SK-N-SH (cell line): Measurements from ENCODE around the gene NDUFAF5. TPM values are rescaled to one million over a fixed set of nuclear protein-coding genes. Genes with fewer than 3 reads are reported as not detected.

Experiments
- CTCF ChIA-PET: fragments of 300-600, 350-600 bp; formaldehyde crosslinking; extraction: SDS; loops from one replicate; lab custom pipeline; 2021; lab: Yijun Ruan, JAX
- POLR2A ChIA-PET: fragments of 350-600 bp; sonication (Branson Sonifier 250); formaldehyde crosslinking; extraction: SDS; loops from one replicate; lab custom pipeline; 2020; ENCODE audit warnings: antibody characterized with exemption, inconsistent platforms; lab: Yijun Ruan, JAX
- DNase-seq: peaks from one replicate; pipeline ENCODE4 v3.0.0; 2012
- H2AFZ ChIP-seq: fragments of 200-600 bp; sonication (generic); 2 replicates; pipeline ENCODE4 v1.8.1; 2016; ENCODE audit warnings: antibody characterized with exemption, mild to moderate bottlenecking, low read depth
- H3F3A ChIP-seq: fragments of 200-600 bp; sonication (generic); replicated peaks from 2 replicates; pipeline ENCODE3; 2016; ENCODE audit warnings: antibody characterized with exemption, mild to moderate bottlenecking; ENCODE audit not compliant: insufficient read depth
- H3K27ac ChIP-seq, 2 experiments: fragments of 200-500 bp in 1 of 2; fragments of 200-600 bp in 1 of 2; sonication (Bioruptor generic) in 1 of 2; sonication (generic), shearing (Covaris generic) in 1 of 2; 2 replicates each; pipeline versions ENCODE4 v1.5.1 to v1.6.1; 2014 to 2016; ENCODE audit warnings: low read depth in 2 of 2, inconsistent platforms in 1 of 2, low read length in 1 of 2, mild to moderate bottlenecking in 1 of 2, mixed read lengths in 1 of 2
- H3K27me3 ChIP-seq: fragments of 200-600 bp; sonication (generic), shearing (Covaris generic); 2 replicates; pipeline ENCODE4 v1.6.1; 2016; ENCODE audit warnings: mixed run types; ENCODE audit not compliant: insufficient read depth
- H3K36me3 ChIP-seq, 2 experiments: fragments of 200-500 bp in 1 of 2; fragments of 200-600 bp in 1 of 2; sonication (Bioruptor generic) in 1 of 2; sonication (generic) in 1 of 2; replicated peaks in 1 of 2; 2 replicates each; pipeline versions ENCODE3 to v1.5.1; 2014 to 2016; ENCODE audit warnings: low read length in 1 of 2, mild to moderate bottlenecking in 1 of 2; ENCODE audit not compliant: insufficient read depth in 2 of 2, control insufficient read depth in 1 of 2
- H3K4me1 ChIP-seq, 2 experiments: fragments of 200-500 bp in 1 of 2; fragments of 200-600 bp in 1 of 2; sonication (Bioruptor generic) in 1 of 2; sonication (generic), shearing (Covaris generic) in 1 of 2; 2 replicates each; pipeline versions ENCODE4 v1.5.1 to v1.6.1; 2014 to 2016; ENCODE audit warnings: low read depth in 1 of 2, low read length in 1 of 2, mixed run types in 1 of 2; ENCODE audit not compliant: insufficient read depth in 2 of 2, control insufficient read depth in 1 of 2
- H3K4me2 ChIP-seq: fragments of 200-600 bp; sonication (generic), shearing (Covaris generic); 2 replicates; pipeline ENCODE4 v1.6.1; 2017; ENCODE audit warnings: mixed run types
- H3K4me3 ChIP-seq, 2 experiments: fragments of 200-500 bp in 1 of 2; fragments of 200-600 bp in 1 of 2; sonication (Bioruptor generic) in 1 of 2; sonication (generic), shearing (Covaris generic) in 1 of 2; 2 replicates each; pipeline versions ENCODE4 v1.5.1 to v1.8.1; 2014 to 2016; ENCODE audit warnings: low read depth in 2 of 2, inconsistent platforms in 1 of 2, low read length in 1 of 2, mild to moderate bottlenecking in 1 of 2, mixed read lengths in 1 of 2, moderate library complexity in 1 of 2
- H3K79me2 ChIP-seq: fragments of 200-600 bp; sonication (generic); 2 replicates; pipeline ENCODE4 v1.8.1; 2017; ENCODE audit warnings: mild to moderate bottlenecking; ENCODE audit not compliant: insufficient read depth
- H3K9ac ChIP-seq: fragments of 200-600 bp; sonication (generic); 2 replicates; pipeline ENCODE4 v1.6.1; 2017; ENCODE audit warnings: mixed run types
- H3K9me2 ChIP-seq: fragments of 200-600 bp; sonication (generic); 2 replicates; pipeline ENCODE4 v1.6.1; 2017; ENCODE audit warnings: mixed run types
- H3K9me3 ChIP-seq: fragments of 200-600 bp; sonication (generic); 2 replicates; pipeline ENCODE4 v1.6.1; 2017; ENCODE audit warnings: mixed run types, mild to moderate bottlenecking, moderate library complexity
- H4K20me1 ChIP-seq: fragments of 200-600 bp; sonication (generic); 2 replicates; pipeline ENCODE4 v1.6.1; 2017; ENCODE audit warnings: mild to moderate bottlenecking, mixed run types; ENCODE audit not compliant: insufficient read depth
- ELF1 ChIP-seq: IDR thresholded peaks from 2 replicates; pipeline ENCODE4 v1.4.0; 2012
- FOXJ3 ChIP-seq: sonication (generic); formaldehyde crosslinking; IDR thresholded peaks from 2 replicates; pipeline ENCODE4 v1.5.1; 2020; ENCODE audit warnings: mild to moderate bottlenecking, missing genetic modification reagents
- IRF3 ChIP-seq: fragments of 150-350 bp; IDR thresholded peaks from 2 replicates; pipeline ENCODE4 v1.6.1; 2016; ENCODE audit warnings: mild to moderate bottlenecking, low read depth, low read length
- POLR2AphosphoS5 ChIP-seq: IDR thresholded peaks from 2 replicates; pipeline ENCODE4 v1.6.1; 2012; ENCODE audit warnings: low read depth, low read length
- TAF1 ChIP-seq: IDR thresholded peaks from 2 replicates; pipeline ENCODE4 v1.6.1; 2012; ENCODE audit warnings: low read depth, mild to moderate bottlenecking, low read length, moderate library complexity, borderline replicate concordance
- YY1 ChIP-seq: IDR thresholded peaks from 2 replicates; pipeline ENCODE4 v1.4.0; 2012; ENCODE audit warnings: low read depth, mild to moderate bottlenecking
- WGBS: methylation state at CpG from one replicate; pipeline ENCODE4 v1.1.6; 2017; ENCODE audit warnings: low lambda C conversion rate; 5-methylcytosine and 5-hydroxymethylcytosine counted together
- polyA plus RNA-seq, 3 experiments: library from polyadenylated mRNA; depleted of rRNA; stranded (reverse); fragments of >200 nt; gene quantifications; 2 replicates each; pipeline ENCODE4 v1.2.3, GENCODE V29; 2012
- TF ChIP-seq, protein P1 (sequence below): fragments of 200-600 bp; sonication (generic); IDR thresholded peaks from 2 replicates; pipeline ENCODE4 v1.6.1; 2017; ENCODE audit warnings: antibody characterized with exemption, mild to moderate bottlenecking, moderate library complexity
- TF ChIP-seq, protein P2 (sequence below): fragments of 150-350 bp; IDR thresholded peaks from 2 replicates; pipeline ENCODE4 v1.6.1; 2017; ENCODE audit warnings: antibody characterized with exemption, low read length, low read depth, borderline replicate concordance

Gene NDUFAF5
- polyA plus RNA-seq, 1 of the 3 experiments (the other 2 are of a cell fraction) = 8.0 TPM

DNA sequence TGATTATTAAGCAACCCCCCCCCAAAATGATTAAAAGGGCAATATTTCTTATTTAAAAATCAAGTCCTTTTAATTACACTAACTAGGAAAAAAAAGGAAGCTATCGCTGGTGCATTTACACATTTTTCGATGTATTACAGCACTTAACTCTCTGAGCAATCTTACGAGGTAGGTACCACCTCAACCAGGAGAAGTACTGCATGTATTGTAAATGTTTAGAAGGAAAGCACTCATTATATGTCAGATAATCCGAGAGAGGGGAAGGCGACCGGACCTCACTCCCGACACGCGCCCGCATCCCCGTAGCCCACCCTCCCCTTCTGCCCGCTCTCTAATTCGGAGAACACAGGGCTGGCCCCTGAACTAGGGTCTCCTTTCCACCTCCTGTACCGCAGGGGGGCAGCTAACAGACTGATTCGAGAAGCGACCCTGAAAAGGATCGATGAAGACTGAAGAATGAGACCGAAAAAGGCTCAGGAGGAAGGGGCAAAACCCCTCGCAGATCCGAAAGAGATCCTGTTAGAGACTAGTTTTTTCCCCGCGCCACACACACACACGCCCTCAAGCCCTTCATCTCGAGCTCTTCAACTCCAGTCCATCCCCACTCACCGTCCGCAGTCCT lies 446 bp upstream of the NDUFAF5 start:
- no peaks in the 10 kb centered on the region for H3K9me3 ChIP-seq
- no peaks in the 10 kb centered on the region for H3K27me3 ChIP-seq
- H3K4me3 ChIP-seq = peak overlapping the region; percentile 89
- peak overlapping the region; percentile 5 to 71; a peak in 3 of 4 replicates for H3K27ac ChIP-seq
- peaks cover 14% of the 10 kb centered on the region; the same call in 1 of the 2 replicates for H4K20me1 ChIP-seq
- TF ChIP-seq POLR2AphosphoS5 = peak; percentile 94
- TF ChIP-seq, protein P1, sequence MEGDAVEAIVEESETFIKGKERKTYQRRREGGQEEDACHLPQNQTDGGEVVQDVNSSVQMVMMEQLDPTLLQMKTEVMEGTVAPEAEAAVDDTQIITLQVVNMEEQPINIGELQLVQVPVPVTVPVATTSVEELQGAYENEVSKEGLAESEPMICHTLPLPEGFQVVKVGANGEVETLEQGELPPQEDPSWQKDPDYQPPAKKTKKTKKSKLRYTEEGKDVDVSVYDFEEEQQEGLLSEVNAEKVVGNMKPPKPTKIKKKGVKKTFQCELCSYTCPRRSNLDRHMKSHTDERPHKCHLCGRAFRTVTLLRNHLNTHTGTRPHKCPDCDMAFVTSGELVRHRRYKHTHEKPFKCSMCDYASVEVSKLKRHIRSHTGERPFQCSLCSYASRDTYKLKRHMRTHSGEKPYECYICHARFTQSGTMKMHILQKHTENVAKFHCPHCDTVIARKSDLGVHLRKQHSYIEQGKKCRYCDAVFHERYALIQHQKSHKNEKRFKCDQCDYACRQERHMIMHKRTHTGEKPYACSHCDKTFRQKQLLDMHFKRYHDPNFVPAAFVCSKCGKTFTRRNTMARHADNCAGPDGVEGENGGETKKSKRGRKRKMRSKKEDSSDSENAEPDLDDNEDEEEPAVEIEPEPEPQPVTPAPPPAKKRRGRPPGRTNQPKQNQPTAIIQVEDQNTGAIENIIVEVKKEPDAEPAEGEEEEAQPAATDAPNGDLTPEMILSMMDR = no peak
- peaks cover 33 to 49% of the 10 kb centered on the region in 2 experiments for H3K36me3 ChIP-seq
- peaks cover 18% of the 10 kb centered on the region for H3F3A ChIP-seq
- peaks cover 7 to 14% of the 10 kb centered on the region in 2 experiments for H3K4me1 ChIP-seq
- DNase-seq = peak; percentile 66
- whole genome bisulfite sequencing = 2% methylated on average over 26 of the region's 26 CpGs
- ChIA-PET CTCF (interaction anchor here (0.5 to 2.8 kb wide), 10 partner anchors 12 to 460 kb away, joined by 3 to 12 read pairs (median 4); no protein-coding TSS in a partner anchor), POLR2A (interaction anchor here (1.1 kb wide), 1 partner anchor 15 kb away, joined by 5 read pairs; no protein-coding TSS in a partner anchor)
- H3K9me2 ChIP-seq = no peaks in the 10 kb centered on the region
- peak overlapping the region; percentile 89 for H3K9ac ChIP-seq
- peak overlapping the region; percentile 89 for H3K4me2 ChIP-seq
- peaks cover 76% of the 10 kb centered on the region for H3K79me2 ChIP-seq
- peak overlapping the region; percentile 91 for H2AFZ ChIP-seq

GRCh38 chr20:13786143-13786828 lies 1.5 kb downstream of the NDUFAF5 start:
- ChIA-PET CTCF (no interaction called here), POLR2A (interaction anchor here (0.6 kb wide), 1 partner anchor 198 kb away, joined by 3 read pairs; no protein-coding TSS in a partner anchor)
- WGBS = 90% methylated on average over 8 of the region's 8 CpGs

More at GRCh38 chr20:13786143-13786828, 1.5 kb downstream of the NDUFAF5 start:
- H3K9ac ChIP-seq = peak overlapping the region; percentile 89; the same call in 1 of the 2 replicates
- no peak overlapping the region for H3K27ac ChIP-seq
- peaks cover 14% of the 10 kb centered on the region; the same call in 1 of the 2 replicates for H4K20me1 ChIP-seq
- no peaks in the 10 kb centered on the region for H3K27me3 ChIP-seq
- TF ChIP-seq ELF1 (no peak), YY1 (no peak), TAF1 (no peak), FOXJ3 (CRISPR knock-in tag) (no peak), IRF3 (no peak)
- TF ChIP-seq, protein P2, sequence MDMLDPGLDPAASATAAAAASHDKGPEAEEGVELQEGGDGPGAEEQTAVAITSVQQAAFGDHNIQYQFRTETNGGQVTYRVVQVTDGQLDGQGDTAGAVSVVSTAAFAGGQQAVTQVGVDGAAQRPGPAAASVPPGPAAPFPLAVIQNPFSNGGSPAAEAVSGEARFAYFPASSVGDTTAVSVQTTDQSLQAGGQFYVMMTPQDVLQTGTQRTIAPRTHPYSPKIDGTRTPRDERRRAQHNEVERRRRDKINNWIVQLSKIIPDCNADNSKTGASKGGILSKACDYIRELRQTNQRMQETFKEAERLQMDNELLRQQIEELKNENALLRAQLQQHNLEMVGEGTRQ = no peak
- H3K36me3 ChIP-seq = peaks cover 44 to 51% of the 10 kb centered on the region in 2 experiments
- H3K4me3 ChIP-seq = peak overlapping the region; percentile 89
- peak overlapping the region; percentile 89 for H3K4me2 ChIP-seq
- peaks cover 85% of the 10 kb centered on the region for H3K79me2 ChIP-seq
- H2AFZ ChIP-seq = no peak overlapping the region
- DNase-seq = no peak
- no peaks in the 10 kb centered on the region for H3K9me3 ChIP-seq
- H3F3A ChIP-seq = peaks cover 18% of the 10 kb centered on the region
- H3K4me1 ChIP-seq = peaks cover 7 to 14% of the 10 kb centered on the region in 2 experiments
- H3K9me2 ChIP-seq = no peaks in the 10 kb centered on the region
